Liver (tissue), 9 donors: ENCODE measurements around the gene POLR3H. TPM values are rescaled to one million over a fixed set of nuclear protein-coding genes. Genes with fewer than 3 reads are reported as not detected.

Experiments
- DNase-seq: peaks from one replicate; pipeline ENCODE4 v3.0.0-alpha.2; 2017; ENCODE audit warnings: low spot score
- H3K27ac ChIP-seq, 2 donors: one replicate each; pipeline ENCODE4 v1.7.0; 2013; ENCODE audit warnings: inconsistent platforms in 2 of 2, low read length in 2 of 2, control low read depth in 1 of 2, low read depth in 1 of 2, mild to moderate bottlenecking in 1 of 2
- H3K27me3 ChIP-seq, 4 donors: one replicate each; pipeline versions ENCODE4 v1.6.1 to v1.7.0; 2013; ENCODE audit warnings: low read length in 3 of 4, inconsistent platforms in 1 of 4, mild to moderate bottlenecking in 1 of 4, moderate library complexity in 1 of 4; ENCODE audit not compliant: control insufficient read depth in 4 of 4, insufficient read depth in 4 of 4
- H3K36me3 ChIP-seq, 4 donors: one replicate each; pipeline versions ENCODE4 v1.6.1 to v1.7.0; 2013; ENCODE audit warnings: low read length in 3 of 4, mild to moderate bottlenecking in 3 of 4, low read depth in 1 of 4, moderate library complexity in 1 of 4; ENCODE audit not compliant: control insufficient read depth in 4 of 4, insufficient read depth in 3 of 4
- H3K4me1 ChIP-seq, 4 donors: one replicate each; pipeline versions ENCODE4 v1.6.1 to v1.7.0; 2013; ENCODE audit warnings: low read length in 3 of 4, mild to moderate bottlenecking in 3 of 4, moderate library complexity in 1 of 4; ENCODE audit not compliant: control insufficient read depth in 4 of 4, insufficient read depth in 4 of 4
- H3K4me3 ChIP-seq, 3 donors: one replicate each; pipeline versions ENCODE4 v1.6.1 to v1.7.0; 2013; ENCODE audit warnings: low read length in 3 of 3, control low read depth in 1 of 3, low read depth in 1 of 3, mild to moderate bottlenecking in 1 of 3
- H3K9ac ChIP-seq, 2 donors: one replicate each; pipeline ENCODE4 v1.7.0; 2013; ENCODE audit warnings: low read length in 2 of 2, mild to moderate bottlenecking in 2 of 2, moderate library complexity in 2 of 2, control low read depth in 1 of 2, low read depth in 1 of 2
- H3K9me3 ChIP-seq, 4 donors: one replicate each; pipeline versions ENCODE4 v1.6.1 to v1.7.0; 2013; ENCODE audit warnings: low read length in 3 of 4; ENCODE audit not compliant: control insufficient read depth in 4 of 4
- EGR1 ChIP-seq, 2 donors: IDR thresholded peaks; 2 replicates each; pipeline ENCODE4 v1.6.1; 2016 to 2018; ENCODE audit warnings: antibody characterized with exemption in 2 of 2, low read depth in 2 of 2
- FOXA1 ChIP-seq: IDR thresholded peaks from 2 replicates; pipeline ENCODE4 v1.6.1; 2016; ENCODE audit warnings: antibody characterized with exemption
- FOXA2 ChIP-seq: IDR thresholded peaks from 2 replicates; pipeline ENCODE4 v1.6.1; 2016; ENCODE audit warnings: antibody characterized with exemption
- GABPA ChIP-seq, 2 donors: IDR thresholded peaks in 1 of 2; conservative IDR thresholded peaks in 1 of 2; 2 replicates each; pipeline ENCODE4 v1.6.1; 2016; ENCODE audit warnings: antibody characterized with exemption in 2 of 2, mild to moderate bottlenecking in 1 of 2, moderate library complexity in 1 of 2
- HNF4A ChIP-seq, 2 donors: conservative IDR thresholded peaks; 2 replicates each; pipeline ENCODE4 v1.6.1; 2016; ENCODE audit warnings: antibody characterized with exemption in 2 of 2, mild to moderate bottlenecking in 2 of 2
- HNF4G ChIP-seq: IDR thresholded peaks from 2 replicates; pipeline ENCODE4 v1.6.1; 2016; ENCODE audit warnings: antibody characterized with exemption
- JUND ChIP-seq, 2 donors: IDR thresholded peaks; 2 replicates each; pipeline ENCODE4 v1.6.1; 2016; ENCODE audit warnings: antibody characterized with exemption in 2 of 2
- NR2F2 ChIP-seq: IDR thresholded peaks from 2 replicates; pipeline ENCODE4 v1.6.1; 2016; ENCODE audit warnings: antibody characterized with exemption
- RAD21 ChIP-seq, 2 donors: IDR thresholded peaks; 2 replicates each; pipeline ENCODE4 v1.6.1; 2016; ENCODE audit warnings: antibody characterized with exemption in 2 of 2, mild to moderate bottlenecking in 2 of 2
- RXRA ChIP-seq, 2 donors: IDR thresholded peaks; 2 replicates each; pipeline ENCODE4 v1.6.1; 2017 to 2018; ENCODE audit warnings: antibody characterized with exemption in 2 of 2, mild to moderate bottlenecking in 1 of 2
- SP1 ChIP-seq: IDR thresholded peaks from 2 replicates; pipeline ENCODE4 v1.6.1; 2018; ENCODE audit warnings: antibody characterized with exemption, mild to moderate bottlenecking
- TAF1 ChIP-seq: conservative IDR thresholded peaks from 2 replicates; pipeline ENCODE4 v1.6.1; 2016; ENCODE audit warnings: antibody characterized with exemption, mild to moderate bottlenecking
- YY1 ChIP-seq: IDR thresholded peaks from 2 replicates; pipeline ENCODE4 v1.6.1; 2016; ENCODE audit warnings: antibody characterized with exemption, mild to moderate bottlenecking
- WGBS: extraction: QIAGEN DNeasy Blood & Tissue Kit; methylation state at CpG from one replicate; pipeline ENCODE4 v1.1.7; 2013; 5-methylcytosine and 5-hydroxymethylcytosine counted together
- polyA plus RNA-seq, 2 donors: library from polyadenylated mRNA; stranded (reverse) in 1 of 2; unstranded in 1 of 2; fragments of 200-250 nt in 1 of 2; fragments of >200 nt in 1 of 2; fragmentation: Nextera tagmentation in 1 of 2; extraction: Ambion mirVana in 1 of 2; gene quantifications; one replicate each; pipeline versions ENCODE4 v1.2.1 to v1.2.3, GENCODE V29; 2013 to 2015
- total RNA-seq, 2 donors: library from RNA; depleted of rRNA; stranded (reverse); fragments of >200 nt; gene quantifications; one replicate each; pipeline ENCODE4 v1.2.3, GENCODE V29; 2014
- TF ChIP-seq, protein P1 (sequence below): IDR thresholded peaks from 2 replicates; pipeline ENCODE4 v1.6.1; 2016; ENCODE audit warnings: antibody characterized with exemption, mild to moderate bottlenecking
- TF ChIP-seq, protein P2 (sequence below): fragments of 150-350 bp; IDR thresholded peaks from 2 replicates; pipeline ENCODE4 v1.5.1; 2017; ENCODE audit warnings: improper control_type of control experiment, low read depth, low read length; ENCODE audit not compliant: missing input control
- TF ChIP-seq, protein P3 (sequence below): IDR thresholded peaks from 2 replicates; pipeline ENCODE4 v1.6.1; 2016; ENCODE audit warnings: antibody characterized with exemption
- TF ChIP-seq, protein P4 (sequence below): IDR thresholded peaks from 2 replicates; pipeline ENCODE4 v1.6.1; 2016; ENCODE audit warnings: antibody characterized with exemption
- TF ChIP-seq, protein P5 (sequence below): IDR thresholded peaks from 2 replicates; pipeline ENCODE4 v1.6.1; 2016; ENCODE audit warnings: antibody characterized with exemption
- donor health status: healthy.
- donor health status: healthy.
- donor health status: healthy.
- donor health status: healthy.
- donor health status: healthy.

The POLR3H gene
- total and polyA plus RNA-seq, 4 donors = 11.7 to 37.7 (median 27.1) TPM

DNA sequence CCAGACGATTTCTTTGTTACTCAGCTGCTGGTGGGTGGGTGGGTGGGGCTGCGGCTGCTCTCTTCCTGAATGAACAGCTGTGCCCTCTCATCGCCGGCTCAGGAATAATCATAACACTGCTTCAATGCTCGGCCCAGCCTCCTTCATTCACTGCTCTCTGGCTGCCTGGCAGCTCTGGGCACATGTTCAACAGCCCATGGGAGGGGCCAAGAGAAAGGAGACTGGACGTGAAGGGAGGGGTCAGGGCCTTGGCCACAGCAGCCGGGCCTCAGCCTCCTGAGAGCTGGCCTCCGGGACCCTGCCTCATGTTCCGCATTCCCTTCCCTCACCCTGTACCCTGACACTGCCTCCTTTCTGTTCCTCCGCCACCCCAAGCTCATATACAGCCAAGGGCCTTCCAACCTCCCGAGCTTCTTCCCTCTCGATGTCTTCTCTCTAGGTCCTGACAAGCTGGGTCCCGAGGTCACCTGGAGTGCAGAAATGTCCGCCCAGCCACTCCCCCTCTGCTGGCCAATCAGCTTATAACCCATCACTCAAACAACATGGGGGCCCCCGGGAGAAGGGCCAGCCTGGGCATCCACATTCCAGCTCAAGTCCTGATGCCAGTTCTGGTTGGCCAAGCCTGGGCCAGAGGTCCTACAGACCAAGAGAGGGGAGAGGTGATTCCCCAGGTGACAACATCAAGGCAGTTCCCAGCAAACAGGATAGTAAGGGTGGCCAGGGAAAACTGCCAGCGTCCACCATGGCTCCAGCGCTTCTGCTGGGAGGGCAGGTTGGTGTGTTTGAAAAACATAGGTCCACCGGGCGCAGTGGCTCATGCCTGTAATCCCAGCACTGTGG, 13.4 kb upstream of the POLR3H start:
- no peaks in the 10 kb centered on the region for H3K36me3 ChIP-seq
- peaks cover 2 to 7% (median 5%) of the 10 kb centered on the region in 4 donors for H3K4me1 ChIP-seq
- whole genome bisulfite sequencing = 29% methylated on average over 19 of the region's 19 CpGs
- H3K4me3 ChIP-seq = no peak overlapping the region
- no peak for DNase-seq
- peak overlapping the region in 1 of 2 donors; percentile 78 for H3K27ac ChIP-seq
- no peak overlapping the region for H3K9ac ChIP-seq
- TF ChIP-seq, protein P1, sequence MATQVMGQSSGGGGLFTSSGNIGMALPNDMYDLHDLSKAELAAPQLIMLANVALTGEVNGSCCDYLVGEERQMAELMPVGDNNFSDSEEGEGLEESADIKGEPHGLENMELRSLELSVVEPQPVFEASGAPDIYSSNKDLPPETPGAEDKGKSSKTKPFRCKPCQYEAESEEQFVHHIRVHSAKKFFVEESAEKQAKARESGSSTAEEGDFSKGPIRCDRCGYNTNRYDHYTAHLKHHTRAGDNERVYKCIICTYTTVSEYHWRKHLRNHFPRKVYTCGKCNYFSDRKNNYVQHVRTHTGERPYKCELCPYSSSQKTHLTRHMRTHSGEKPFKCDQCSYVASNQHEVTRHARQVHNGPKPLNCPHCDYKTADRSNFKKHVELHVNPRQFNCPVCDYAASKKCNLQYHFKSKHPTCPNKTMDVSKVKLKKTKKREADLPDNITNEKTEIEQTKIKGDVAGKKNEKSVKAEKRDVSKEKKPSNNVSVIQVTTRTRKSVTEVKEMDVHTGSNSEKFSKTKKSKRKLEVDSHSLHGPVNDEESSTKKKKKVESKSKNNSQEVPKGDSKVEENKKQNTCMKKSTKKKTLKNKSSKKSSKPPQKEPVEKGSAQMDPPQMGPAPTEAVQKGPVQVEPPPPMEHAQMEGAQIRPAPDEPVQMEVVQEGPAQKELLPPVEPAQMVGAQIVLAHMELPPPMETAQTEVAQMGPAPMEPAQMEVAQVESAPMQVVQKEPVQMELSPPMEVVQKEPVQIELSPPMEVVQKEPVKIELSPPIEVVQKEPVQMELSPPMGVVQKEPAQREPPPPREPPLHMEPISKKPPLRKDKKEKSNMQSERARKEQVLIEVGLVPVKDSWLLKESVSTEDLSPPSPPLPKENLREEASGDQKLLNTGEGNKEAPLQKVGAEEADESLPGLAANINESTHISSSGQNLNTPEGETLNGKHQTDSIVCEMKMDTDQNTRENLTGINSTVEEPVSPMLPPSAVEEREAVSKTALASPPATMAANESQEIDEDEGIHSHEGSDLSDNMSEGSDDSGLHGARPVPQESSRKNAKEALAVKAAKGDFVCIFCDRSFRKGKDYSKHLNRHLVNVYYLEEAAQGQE = peak; percentile 28
- TF ChIP-seq, protein P2, sequence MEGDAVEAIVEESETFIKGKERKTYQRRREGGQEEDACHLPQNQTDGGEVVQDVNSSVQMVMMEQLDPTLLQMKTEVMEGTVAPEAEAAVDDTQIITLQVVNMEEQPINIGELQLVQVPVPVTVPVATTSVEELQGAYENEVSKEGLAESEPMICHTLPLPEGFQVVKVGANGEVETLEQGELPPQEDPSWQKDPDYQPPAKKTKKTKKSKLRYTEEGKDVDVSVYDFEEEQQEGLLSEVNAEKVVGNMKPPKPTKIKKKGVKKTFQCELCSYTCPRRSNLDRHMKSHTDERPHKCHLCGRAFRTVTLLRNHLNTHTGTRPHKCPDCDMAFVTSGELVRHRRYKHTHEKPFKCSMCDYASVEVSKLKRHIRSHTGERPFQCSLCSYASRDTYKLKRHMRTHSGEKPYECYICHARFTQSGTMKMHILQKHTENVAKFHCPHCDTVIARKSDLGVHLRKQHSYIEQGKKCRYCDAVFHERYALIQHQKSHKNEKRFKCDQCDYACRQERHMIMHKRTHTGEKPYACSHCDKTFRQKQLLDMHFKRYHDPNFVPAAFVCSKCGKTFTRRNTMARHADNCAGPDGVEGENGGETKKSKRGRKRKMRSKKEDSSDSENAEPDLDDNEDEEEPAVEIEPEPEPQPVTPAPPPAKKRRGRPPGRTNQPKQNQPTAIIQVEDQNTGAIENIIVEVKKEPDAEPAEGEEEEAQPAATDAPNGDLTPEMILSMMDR = no peak
- peak in 1 of 2 donors; percentile 30 for TF ChIP-seq JUND (IDR thresholded peaks at IDR 0.05)
- TF ChIP-seq SP1 = peak; percentile 85
- no peak for TF ChIP-seq HNF4G
- TF ChIP-seq, protein P3, sequence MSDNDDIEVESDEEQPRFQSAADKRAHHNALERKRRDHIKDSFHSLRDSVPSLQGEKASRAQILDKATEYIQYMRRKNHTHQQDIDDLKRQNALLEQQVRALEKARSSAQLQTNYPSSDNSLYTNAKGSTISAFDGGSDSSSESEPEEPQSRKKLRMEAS = no peak
- peak; percentile 74 for TF ChIP-seq NR2F2
- no peak for TF ChIP-seq FOXA2
- no peak for TF ChIP-seq RAD21 (IDR thresholded peaks at IDR 0.05)
- TF ChIP-seq, protein P4, sequence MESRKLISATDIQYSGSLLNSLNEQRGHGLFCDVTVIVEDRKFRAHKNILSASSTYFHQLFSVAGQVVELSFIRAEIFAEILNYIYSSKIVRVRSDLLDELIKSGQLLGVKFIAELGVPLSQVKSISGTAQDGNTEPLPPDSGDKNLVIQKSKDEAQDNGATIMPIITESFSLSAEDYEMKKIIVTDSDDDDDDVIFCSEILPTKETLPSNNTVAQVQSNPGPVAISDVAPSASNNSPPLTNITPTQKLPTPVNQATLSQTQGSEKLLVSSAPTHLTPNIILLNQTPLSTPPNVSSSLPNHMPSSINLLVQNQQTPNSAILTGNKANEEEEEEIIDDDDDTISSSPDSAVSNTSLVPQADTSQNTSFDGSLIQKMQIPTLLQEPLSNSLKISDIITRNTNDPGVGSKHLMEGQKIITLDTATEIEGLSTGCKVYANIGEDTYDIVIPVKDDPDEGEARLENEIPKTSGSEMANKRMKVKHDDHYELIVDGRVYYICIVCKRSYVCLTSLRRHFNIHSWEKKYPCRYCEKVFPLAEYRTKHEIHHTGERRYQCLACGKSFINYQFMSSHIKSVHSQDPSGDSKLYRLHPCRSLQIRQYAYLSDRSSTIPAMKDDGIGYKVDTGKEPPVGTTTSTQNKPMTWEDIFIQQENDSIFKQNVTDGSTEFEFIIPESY = peak; percentile 25
- peak; percentile 94 for TF ChIP-seq YY1
- TF ChIP-seq, protein P5, sequence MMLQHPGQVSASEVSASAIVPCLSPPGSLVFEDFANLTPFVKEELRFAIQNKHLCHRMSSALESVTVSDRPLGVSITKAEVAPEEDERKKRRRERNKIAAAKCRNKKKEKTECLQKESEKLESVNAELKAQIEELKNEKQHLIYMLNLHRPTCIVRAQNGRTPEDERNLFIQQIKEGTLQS = no peak
- TF ChIP-seq TAF1 = no peak
- no peak for TF ChIP-seq EGR1 (IDR thresholded peaks at IDR 0.05; ENCODE audit: low read depth in 2 of 2)
- TF ChIP-seq FOXA1 = no peak
- peak; percentile 40 to 64 for TF ChIP-seq HNF4A (conservative IDR thresholded peaks at IDR 0.05)
- peak; percentile 65 to 86 for TF ChIP-seq RXRA (IDR thresholded peaks at IDR 0.05)
- peak in 1 of 2 donors; percentile 11 for TF ChIP-seq GABPA (IDR thresholded peaks at IDR 0.05 in 1 of 2, conservative IDR thresholded peaks at IDR 0.05 in 1 of 2)
- H3K9me3 ChIP-seq = no peaks in the 10 kb centered on the region
- H3K27me3 ChIP-seq = no peaks in the 10 kb centered on the region
